Liver (tissue), 9 donors: ENCODE results near the gene MYO6. TPM values are rescaled to one million over a fixed set of nuclear protein-coding genes. Genes with fewer than 3 reads are reported as not detected.

ENCODE experiments used
- DNase-seq: peaks from one replicate; pipeline ENCODE4 v3.0.0-alpha.2; 2017; ENCODE audit warnings: low spot score
- H3K27ac ChIP-seq, 2 donors: one replicate each; pipeline ENCODE4 v1.7.0; 2013; ENCODE audit warnings: inconsistent platforms in 2 of 2, low read length in 2 of 2, control low read depth in 1 of 2, low read depth in 1 of 2, mild to moderate bottlenecking in 1 of 2
- H3K27me3 ChIP-seq, 4 donors: one replicate each; pipeline versions ENCODE4 v1.6.1 to v1.7.0; 2013; ENCODE audit warnings: low read length in 3 of 4, inconsistent platforms in 1 of 4, mild to moderate bottlenecking in 1 of 4, moderate library complexity in 1 of 4; ENCODE audit not compliant: control insufficient read depth in 4 of 4, insufficient read depth in 4 of 4
- H3K36me3 ChIP-seq, 4 donors: one replicate each; pipeline versions ENCODE4 v1.6.1 to v1.7.0; 2013; ENCODE audit warnings: low read length in 3 of 4, mild to moderate bottlenecking in 3 of 4, low read depth in 1 of 4, moderate library complexity in 1 of 4; ENCODE audit not compliant: control insufficient read depth in 4 of 4, insufficient read depth in 3 of 4
- H3K4me1 ChIP-seq, 4 donors: one replicate each; pipeline versions ENCODE4 v1.6.1 to v1.7.0; 2013; ENCODE audit warnings: low read length in 3 of 4, mild to moderate bottlenecking in 3 of 4, moderate library complexity in 1 of 4; ENCODE audit not compliant: control insufficient read depth in 4 of 4, insufficient read depth in 4 of 4
- H3K4me3 ChIP-seq, 3 donors: one replicate each; pipeline versions ENCODE4 v1.6.1 to v1.7.0; 2013; ENCODE audit warnings: low read length in 3 of 3, control low read depth in 1 of 3, low read depth in 1 of 3, mild to moderate bottlenecking in 1 of 3
- H3K9ac ChIP-seq, 2 donors: one replicate each; pipeline ENCODE4 v1.7.0; 2013; ENCODE audit warnings: low read length in 2 of 2, mild to moderate bottlenecking in 2 of 2, moderate library complexity in 2 of 2, control low read depth in 1 of 2, low read depth in 1 of 2
- H3K9me3 ChIP-seq, 4 donors: one replicate each; pipeline versions ENCODE4 v1.6.1 to v1.7.0; 2013; ENCODE audit warnings: low read length in 3 of 4; ENCODE audit not compliant: control insufficient read depth in 4 of 4
- ATF3 ChIP-seq: IDR thresholded peaks from 2 replicates; pipeline ENCODE4 v1.6.1; 2016; ENCODE audit warnings: antibody characterized with exemption
- CTCF ChIP-seq: fragments of 150-350 bp; IDR thresholded peaks from 2 replicates; pipeline ENCODE4 v1.5.1; 2017; ENCODE audit warnings: improper control_type of control experiment, low read depth, low read length; ENCODE audit not compliant: missing input control
- EGR1 ChIP-seq, 2 donors: IDR thresholded peaks; 2 replicates each; pipeline ENCODE4 v1.6.1; 2016 to 2018; ENCODE audit warnings: antibody characterized with exemption in 2 of 2, low read depth in 2 of 2
- FOXA1 ChIP-seq: IDR thresholded peaks from 2 replicates; pipeline ENCODE4 v1.6.1; 2016; ENCODE audit warnings: antibody characterized with exemption
- FOXA2 ChIP-seq: IDR thresholded peaks from 2 replicates; pipeline ENCODE4 v1.6.1; 2016; ENCODE audit warnings: antibody characterized with exemption
- GABPA ChIP-seq, 2 donors: IDR thresholded peaks in 1 of 2; conservative IDR thresholded peaks in 1 of 2; 2 replicates each; pipeline ENCODE4 v1.6.1; 2016; ENCODE audit warnings: antibody characterized with exemption in 2 of 2, mild to moderate bottlenecking in 1 of 2, moderate library complexity in 1 of 2
- HNF4A ChIP-seq, 2 donors: conservative IDR thresholded peaks; 2 replicates each; pipeline ENCODE4 v1.6.1; 2016; ENCODE audit warnings: antibody characterized with exemption in 2 of 2, mild to moderate bottlenecking in 2 of 2
- HNF4G ChIP-seq: IDR thresholded peaks from 2 replicates; pipeline ENCODE4 v1.6.1; 2016; ENCODE audit warnings: antibody characterized with exemption
- JUND ChIP-seq, 2 donors: IDR thresholded peaks; 2 replicates each; pipeline ENCODE4 v1.6.1; 2016; ENCODE audit warnings: antibody characterized with exemption in 2 of 2
- MAX ChIP-seq: IDR thresholded peaks from 2 replicates; pipeline ENCODE4 v1.6.1; 2016; ENCODE audit warnings: antibody characterized with exemption
- NR2F2 ChIP-seq: IDR thresholded peaks from 2 replicates; pipeline ENCODE4 v1.6.1; 2016; ENCODE audit warnings: antibody characterized with exemption
- RAD21 ChIP-seq, 2 donors: IDR thresholded peaks; 2 replicates each; pipeline ENCODE4 v1.6.1; 2016; ENCODE audit warnings: antibody characterized with exemption in 2 of 2, mild to moderate bottlenecking in 2 of 2
- REST ChIP-seq: IDR thresholded peaks from 2 replicates; pipeline ENCODE4 v1.6.1; 2016; ENCODE audit warnings: antibody characterized with exemption, mild to moderate bottlenecking
- RXRA ChIP-seq, 2 donors: IDR thresholded peaks; 2 replicates each; pipeline ENCODE4 v1.6.1; 2017 to 2018; ENCODE audit warnings: antibody characterized with exemption in 2 of 2, mild to moderate bottlenecking in 1 of 2
- SP1 ChIP-seq: IDR thresholded peaks from 2 replicates; pipeline ENCODE4 v1.6.1; 2018; ENCODE audit warnings: antibody characterized with exemption, mild to moderate bottlenecking
- TAF1 ChIP-seq: conservative IDR thresholded peaks from 2 replicates; pipeline ENCODE4 v1.6.1; 2016; ENCODE audit warnings: antibody characterized with exemption, mild to moderate bottlenecking
- YY1 ChIP-seq: IDR thresholded peaks from 2 replicates; pipeline ENCODE4 v1.6.1; 2016; ENCODE audit warnings: antibody characterized with exemption, mild to moderate bottlenecking
- ZBTB33 ChIP-seq: IDR thresholded peaks from 2 replicates; pipeline ENCODE4 v1.6.1; 2016; ENCODE audit warnings: antibody characterized with exemption
- WGBS: extraction: QIAGEN DNeasy Blood & Tissue Kit; methylation state at CpG from one replicate; pipeline ENCODE4 v1.1.7; 2013; 5-methylcytosine and 5-hydroxymethylcytosine counted together
- polyA plus RNA-seq, 2 donors: library from polyadenylated mRNA; stranded (reverse) in 1 of 2; unstranded in 1 of 2; fragments of 200-250 nt in 1 of 2; fragments of >200 nt in 1 of 2; fragmentation: Nextera tagmentation in 1 of 2; extraction: Ambion mirVana in 1 of 2; gene quantifications; one replicate each; pipeline versions ENCODE4 v1.2.1 to v1.2.3, GENCODE V29; 2013 to 2015
- total RNA-seq, 2 donors: library from RNA; depleted of rRNA; stranded (reverse); fragments of >200 nt; gene quantifications; one replicate each; pipeline ENCODE4 v1.2.3, GENCODE V29; 2014
- donor health status: healthy.
- donor health status: healthy.
- donor health status: healthy.
- donor health status: healthy.
- donor health status: healthy.

MYO6 gene
- total and polyA plus RNA-seq, 4 donors, result 6.5 to 18.3 (median 12.7) TPM

- Histone ChIP-seq H3K27ac (no peak overlapping the region), H3K36me3 (no peaks in the 10 kb centered on the region), H3K9me3 (no peaks in the 10 kb centered on the region), H3K27me3 (peaks cover 0 to 7% (median 0%) of the 10 kb centered on the region in 4 donors), H3K4me3 (no peak overlapping the region), H3K4me1 (no peaks in the 10 kb centered on the region), H3K9ac (no peak overlapping the region)
- WGBS, result 66% methylated on average over 3 of the region's 3 CpGs
- TF ChIP-seq RAD21 (IDR thresholded peaks at IDR 0.05) (no peak), MAX (no peak), GABPA (IDR thresholded peaks at IDR 0.05 in 1 of 2, conservative IDR thresholded peaks at IDR 0.05 in 1 of 2) (no peak), ATF3 (no peak), FOXA1 (no peak), NR2F2 (no peak), REST (no peak), TAF1 (no peak), HNF4A (conservative IDR thresholded peaks at IDR 0.05) (no peak), HNF4G (no peak), RXRA (IDR thresholded peaks at IDR 0.05) (no peak), EGR1 (IDR thresholded peaks at IDR 0.05; ENCODE audit: low read depth in 2 of 2) (no peak), ZBTB33 (no peak), YY1 (no peak), SP1 (no peak), JUND (IDR thresholded peaks at IDR 0.05) (no peak), CTCF (no peak), FOXA2 (no peak)
- no peak for DNase-seq
These were observed 203.1 kb downstream of the MYO6 start for GRCh38 chr6:75952128-75952527.

- Histone ChIP-seq H3K9me3 (no peaks in the 10 kb centered on the region), H3K27me3 (no peaks in the 10 kb centered on the region), H3K9ac (no peak overlapping the region), H3K4me1 (no peaks in the 10 kb centered on the region), H3K27ac (no peak overlapping the region), H3K36me3 (no peaks in the 10 kb centered on the region), H3K4me3 (no peak overlapping the region)
- DNase-seq, result no peak
- 73% methylated on average over 1 of the region's 1 CpG for WGBS
- TF ChIP-seq TAF1, result no peak
- TF ChIP-seq HNF4A (conservative IDR thresholded peaks at IDR 0.05), result no peak
- no peak for TF ChIP-seq ZBTB33
- TF ChIP-seq RXRA (IDR thresholded peaks at IDR 0.05), result no peak
- TF ChIP-seq JUND (IDR thresholded peaks at IDR 0.05), result no peak
- no peak for TF ChIP-seq MAX
- no peak for TF ChIP-seq RAD21 (IDR thresholded peaks at IDR 0.05)
- TF ChIP-seq HNF4G, result no peak
- no peak for TF ChIP-seq REST
- TF ChIP-seq YY1, result no peak
- TF ChIP-seq EGR1 (IDR thresholded peaks at IDR 0.05; ENCODE audit: low read depth in 2 of 2), result no peak
- TF ChIP-seq FOXA2, result no peak
These were observed 214.5 kb downstream of the MYO6 start for GRCh38 chr6:75963569-75963968.
